GM19043 (cell line): ENCODE data around the gene FBN1.

ENCODE experiments used
- ATAC-seq: cut with Tn5 transposase; IDR thresholded peaks from one replicate; pipeline ENCODE4 v1.9.1; 2021; ENCODE audit warnings: low read depth; ENCODE audit not compliant: unreplicated experiment

The FBN1 gene

DNA sequence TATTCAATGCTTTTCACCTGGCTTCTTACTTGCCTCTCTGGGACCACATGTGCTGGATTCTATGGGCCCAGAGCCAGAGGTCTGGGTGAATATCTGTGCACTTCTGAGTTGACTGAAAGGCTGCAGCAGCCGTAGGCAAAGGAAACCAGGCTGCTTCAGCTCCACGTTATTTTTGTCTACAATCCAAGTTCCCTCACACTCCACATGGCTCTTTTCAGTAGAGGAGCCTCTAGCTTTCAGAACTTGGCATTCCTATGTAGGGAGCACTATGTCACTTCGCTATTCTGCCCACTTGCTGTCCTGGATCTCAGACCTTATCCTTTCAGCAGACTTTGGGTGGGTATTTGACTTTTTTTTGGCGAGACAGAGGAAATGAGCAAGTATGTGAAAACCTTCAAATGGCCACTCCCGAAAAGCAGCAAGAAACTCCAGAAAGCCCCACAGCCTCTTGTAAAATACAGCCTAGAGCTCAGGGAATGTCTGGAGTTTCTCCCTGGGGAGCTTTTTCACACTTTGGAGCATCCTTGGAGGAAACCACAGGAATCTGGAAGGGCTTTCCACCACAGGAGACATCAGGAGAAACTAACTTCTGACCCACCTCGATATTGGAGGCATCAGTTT lies 233.4 kb downstream of the FBN1 start:
- no peak for ATAC-seq

DNA sequence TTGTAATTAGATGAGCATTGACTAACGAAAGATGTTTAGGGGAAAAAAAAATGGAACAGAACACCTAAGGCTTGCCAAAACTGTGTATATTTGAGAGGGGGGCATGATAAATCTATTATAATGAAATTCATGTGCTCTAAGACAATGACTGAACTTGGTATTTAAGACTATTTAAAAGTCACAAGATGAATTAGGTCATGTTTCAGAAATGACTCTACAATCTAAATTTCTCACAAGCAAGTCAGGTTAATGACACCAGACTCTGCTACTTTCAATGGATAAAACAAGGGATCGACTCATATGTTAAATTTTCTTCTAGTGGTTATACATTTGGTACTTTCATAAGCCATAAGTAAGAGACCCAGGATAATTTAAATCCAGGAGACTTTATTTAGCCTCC lies 235.9 kb downstream of the FBN1 start:
- ATAC-seq: no peak

- no peak for ATAC-seq
These were observed 237.2 kb downstream of the FBN1 start for GRCh38 chr15:48408327-48408726.

DNA sequence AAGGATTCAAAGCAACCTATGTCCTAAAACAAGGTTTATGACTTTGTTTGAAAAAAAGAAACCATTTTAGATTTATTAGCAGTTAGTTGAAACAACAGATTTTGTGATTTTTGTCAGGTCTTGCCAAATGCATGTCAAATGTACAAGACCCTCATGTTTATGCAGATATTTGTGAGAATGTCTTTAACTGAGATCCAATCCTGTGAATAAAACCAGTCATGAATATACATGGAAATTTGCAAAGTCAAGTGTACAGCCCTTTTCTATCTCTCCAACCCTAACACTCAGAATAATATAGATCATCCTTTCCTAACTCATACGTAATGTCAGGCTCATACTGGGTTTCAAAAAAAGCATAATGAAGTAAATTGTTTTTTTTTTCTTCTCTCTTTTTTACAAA lies 237.9 kb downstream of the FBN1 start:
- no peak for ATAC-seq

GRCh38 chr15:48406911-48407310 lies 238.6 kb downstream of the FBN1 start:
- no peak for ATAC-seq

DNA sequence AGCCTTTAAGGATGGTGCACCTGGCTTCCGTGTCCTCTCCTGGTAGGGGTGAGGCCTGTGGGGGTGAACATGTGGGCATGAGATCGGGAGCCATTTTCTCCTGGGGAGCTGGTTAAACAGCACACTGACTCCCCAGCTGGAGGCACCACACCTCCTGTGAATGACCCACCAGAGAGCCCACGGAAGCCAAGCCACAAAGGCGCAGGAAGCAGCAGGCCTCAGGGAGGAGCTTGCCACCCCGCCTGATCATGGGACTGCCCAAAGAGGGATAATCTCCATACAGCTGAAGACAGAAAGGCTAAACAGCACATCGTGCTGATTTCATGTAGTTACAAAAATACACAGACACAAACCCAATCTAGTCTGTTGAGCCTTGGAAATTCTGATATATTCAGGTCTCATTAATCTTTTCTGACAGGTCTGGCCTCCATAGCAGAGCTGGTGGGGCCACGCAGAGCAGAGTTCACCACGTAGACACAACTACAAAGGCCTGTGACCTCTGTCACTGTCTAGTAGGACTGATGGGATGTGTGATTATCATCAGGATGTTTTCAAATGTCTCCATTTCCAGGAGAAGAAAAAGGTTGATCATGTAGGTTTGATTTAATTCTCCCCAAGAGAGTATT lies 239.1 kb downstream of the FBN1 start:
- ATAC-seq: no peak

- no peak for ATAC-seq
These were observed 242.9 kb downstream of the FBN1 start for GRCh38 chr15:48402427-48403177.

DNA sequence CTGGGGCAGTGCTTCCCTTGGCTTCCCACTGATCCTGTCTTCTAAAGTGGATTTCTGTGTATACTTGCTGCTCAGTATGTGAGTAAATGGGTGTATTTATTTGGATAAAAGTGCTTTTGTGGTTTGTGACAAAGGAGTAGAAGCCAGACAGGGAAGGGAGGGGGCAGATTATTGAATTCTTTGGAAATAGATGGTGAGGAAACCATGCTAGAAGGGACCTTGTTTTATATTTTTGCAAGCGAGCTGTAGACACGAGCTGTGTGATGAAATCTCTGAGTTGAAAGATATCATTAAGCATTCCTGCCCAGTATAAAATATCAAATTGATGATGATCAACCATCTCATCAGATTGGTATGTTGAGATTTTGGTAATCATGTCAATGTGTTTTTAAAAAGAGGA lies 245.4 kb downstream of the FBN1 start:
- no peak for ATAC-seq

DNA sequence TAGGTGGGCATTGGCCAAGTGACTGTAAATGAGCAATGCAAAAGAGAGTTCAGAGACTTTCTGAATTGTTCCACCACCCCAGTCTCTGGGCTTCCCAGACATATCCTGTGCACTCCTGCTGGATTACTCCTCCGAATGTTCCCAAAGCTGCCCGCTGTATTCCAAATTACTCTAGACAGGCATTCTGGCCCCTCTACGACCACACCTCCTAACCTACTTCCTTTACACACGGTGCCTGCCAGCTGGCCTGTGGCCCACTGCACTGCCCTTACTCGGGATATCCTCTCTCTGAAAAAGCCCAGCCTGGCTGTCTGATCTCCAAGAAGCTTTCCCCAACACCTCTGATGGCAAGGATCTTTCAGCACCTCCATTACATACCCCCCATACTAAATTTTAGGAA lies 247.7 kb downstream of the FBN1 start:
- ATAC-seq: no peak

DNA sequence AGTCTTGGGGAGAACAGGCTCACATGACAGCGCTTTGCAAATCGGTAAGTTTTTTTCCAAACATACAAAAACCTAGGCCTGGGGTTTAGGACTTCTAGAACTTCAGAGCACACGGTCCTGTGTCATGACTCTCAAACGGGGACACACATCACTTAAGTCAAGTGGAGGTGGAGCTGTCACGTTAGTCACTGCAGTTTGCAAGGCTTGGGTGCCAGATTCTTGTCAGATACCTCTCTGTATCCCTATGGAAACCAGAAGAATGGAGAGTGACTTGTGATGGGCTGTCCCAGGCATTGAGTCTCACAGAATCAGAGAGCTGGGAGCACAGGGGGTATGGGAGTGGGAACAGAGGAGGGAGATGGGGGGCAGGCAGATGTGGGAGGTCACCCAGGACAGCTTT lies 249.5 kb downstream of the FBN1 start:
- ATAC-seq: no peak

DNA sequence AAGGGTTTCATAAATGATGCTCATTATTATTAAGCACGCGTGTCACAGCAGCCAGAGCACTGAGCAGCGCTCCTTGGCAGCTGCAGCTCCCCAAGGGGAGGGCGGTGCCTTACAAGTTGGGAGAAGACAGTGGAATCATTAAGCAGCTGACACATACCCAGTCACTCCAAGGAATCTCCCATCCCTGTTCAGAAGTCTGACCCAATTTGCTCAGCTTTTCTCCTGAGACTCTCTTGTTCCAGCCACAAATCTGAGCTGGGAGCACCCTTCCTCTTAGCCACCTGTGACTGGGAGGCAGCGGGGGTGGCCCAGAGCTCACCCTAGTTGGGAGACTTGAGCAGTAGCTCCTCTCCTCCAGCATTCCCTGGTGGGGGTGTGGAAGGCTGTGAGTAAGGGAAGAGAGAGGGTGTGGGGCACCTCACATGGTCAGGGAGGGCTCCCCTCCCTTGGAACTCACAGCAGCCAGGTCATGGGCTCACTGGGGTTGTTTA lies 249.9 kb downstream of the FBN1 start:
- ATAC-seq: no peak

DNA sequence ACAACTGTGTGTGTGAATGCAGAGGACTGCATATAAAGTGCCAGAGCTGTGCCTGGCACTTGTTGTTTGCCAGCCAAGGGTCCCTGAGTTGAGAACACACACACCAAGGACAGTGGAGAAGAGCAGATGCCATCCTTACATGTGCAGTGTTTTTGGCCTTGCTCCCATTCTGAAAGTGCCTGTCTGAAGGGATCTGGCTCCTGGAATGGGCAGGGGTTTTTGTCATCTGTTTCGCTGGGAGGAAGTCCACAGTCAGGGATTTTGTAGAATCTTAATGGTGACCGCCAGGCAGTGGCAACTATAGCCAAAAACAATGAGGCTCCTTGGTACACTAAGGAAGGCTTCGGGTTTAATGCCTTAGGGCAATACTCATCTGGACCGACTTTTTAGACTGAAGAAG lies 250.5 kb downstream of the FBN1 start:
- no peak for ATAC-seq

DNA sequence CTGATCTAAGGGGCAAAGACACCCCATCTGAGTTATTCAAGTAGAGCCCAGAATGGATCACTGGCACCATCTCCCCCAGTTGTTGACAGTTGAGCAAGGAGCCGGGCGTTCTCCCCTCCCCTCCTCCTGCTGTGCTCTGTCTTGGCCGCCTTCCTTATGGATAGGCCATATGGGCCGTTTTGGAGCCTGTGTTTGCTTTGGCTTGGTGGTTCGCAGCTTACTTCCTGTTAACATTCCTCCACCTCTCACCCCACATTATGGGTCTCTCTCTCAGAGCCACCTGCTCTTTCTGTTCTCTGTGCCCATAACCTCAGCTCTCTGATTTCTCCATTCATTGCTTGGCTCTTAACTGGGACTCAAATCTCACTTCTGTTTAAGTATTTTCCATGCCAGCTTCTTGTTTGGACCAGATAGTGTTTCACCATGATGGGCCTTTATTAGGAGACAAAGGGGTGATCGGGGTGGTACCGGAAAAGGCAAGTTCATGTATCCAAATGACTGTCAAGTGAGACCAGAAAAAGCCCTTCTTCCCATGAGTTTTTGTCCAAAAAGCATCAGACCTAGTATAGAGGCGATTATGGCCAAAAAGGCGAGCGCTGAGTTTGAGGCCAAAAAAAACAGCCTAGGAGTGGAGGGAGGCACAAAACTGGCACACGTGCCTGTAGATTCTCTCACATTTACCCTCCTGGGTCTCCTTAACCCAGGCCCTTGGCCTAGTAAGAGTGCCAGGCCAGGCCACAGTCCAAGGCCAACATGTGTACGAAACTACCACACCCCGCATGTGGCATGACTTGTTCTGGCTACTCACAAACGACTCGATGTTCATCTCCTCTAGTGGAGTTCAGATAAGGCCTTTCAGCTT lies 251.6 kb downstream of the FBN1 start:
- no peak for ATAC-seq

- ATAC-seq: no peak
These were observed 253.2 kb downstream of the FBN1 start for GRCh38 chr15:48392356-48392755.

DNA sequence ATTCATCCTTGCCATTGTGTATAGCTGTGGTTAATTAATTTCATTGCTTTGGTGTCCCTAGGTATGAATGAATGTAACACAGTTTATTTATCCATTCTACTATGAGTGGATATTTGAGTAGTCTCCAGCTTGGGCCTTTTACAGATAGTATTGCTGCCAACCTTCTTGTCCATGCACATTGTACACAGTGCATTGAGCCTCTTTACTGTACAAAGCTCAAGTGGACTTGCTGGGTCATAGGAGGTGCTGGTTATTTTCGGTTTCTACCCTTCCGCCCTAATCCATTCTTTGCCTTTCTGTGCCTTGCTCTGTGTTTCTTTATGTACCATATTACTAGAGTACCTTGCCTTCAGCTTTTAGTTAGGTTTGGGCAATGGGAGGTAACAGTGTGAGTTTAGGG lies 253.6 kb downstream of the FBN1 start:
- ATAC-seq: no peak

GRCh38 chr15:48389691-48390143 lies 255.8 kb downstream of the FBN1 start:
- ATAC-seq: no peak

GRCh38 chr15:48388910-48389309 lies 256.6 kb downstream of the FBN1 start:
- no peak for ATAC-seq

- no peak for ATAC-seq
These were observed 257.3 kb downstream of the FBN1 start for GRCh38 chr15:48388016-48388851.

GRCh38 chr15:48385031-48385830 lies 260.3 kb downstream of the FBN1 start:
- ATAC-seq: no peak
